Purkinje cell (primary cell): Measurements from ENCODE around the gene ZNF512B. TPM values are rescaled to one million over a fixed set of nuclear protein-coding genes. Genes with fewer than 3 reads are reported as not detected.

Source experiments
- polyA plus RNA-seq: library from polyadenylated mRNA; unstranded; fragments of >200 nt; fragmentation: Nextera tagmentation; gene quantifications from 2 replicates; pipeline ENCODE4 v1.2.1, GENCODE V29; 2014

ZNF512B gene, protein sequence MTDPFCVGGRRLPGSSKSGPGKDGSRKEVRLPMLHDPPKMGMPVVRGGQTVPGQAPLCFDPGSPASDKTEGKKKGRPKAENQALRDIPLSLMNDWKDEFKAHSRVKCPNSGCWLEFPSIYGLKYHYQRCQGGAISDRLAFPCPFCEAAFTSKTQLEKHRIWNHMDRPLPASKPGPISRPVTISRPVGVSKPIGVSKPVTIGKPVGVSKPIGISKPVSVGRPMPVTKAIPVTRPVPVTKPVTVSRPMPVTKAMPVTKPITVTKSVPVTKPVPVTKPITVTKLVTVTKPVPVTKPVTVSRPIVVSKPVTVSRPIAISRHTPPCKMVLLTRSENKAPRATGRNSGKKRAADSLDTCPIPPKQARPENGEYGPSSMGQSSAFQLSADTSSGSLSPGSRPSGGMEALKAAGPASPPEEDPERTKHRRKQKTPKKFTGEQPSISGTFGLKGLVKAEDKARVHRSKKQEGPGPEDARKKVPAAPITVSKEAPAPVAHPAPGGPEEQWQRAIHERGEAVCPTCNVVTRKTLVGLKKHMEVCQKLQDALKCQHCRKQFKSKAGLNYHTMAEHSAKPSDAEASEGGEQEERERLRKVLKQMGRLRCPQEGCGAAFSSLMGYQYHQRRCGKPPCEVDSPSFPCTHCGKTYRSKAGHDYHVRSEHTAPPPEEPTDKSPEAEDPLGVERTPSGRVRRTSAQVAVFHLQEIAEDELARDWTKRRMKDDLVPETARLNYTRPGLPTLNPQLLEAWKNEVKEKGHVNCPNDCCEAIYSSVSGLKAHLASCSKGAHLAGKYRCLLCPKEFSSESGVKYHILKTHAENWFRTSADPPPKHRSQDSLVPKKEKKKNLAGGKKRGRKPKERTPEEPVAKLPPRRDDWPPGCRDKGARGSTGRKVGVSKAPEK
- polyA plus RNA-seq, result 0.05 and 0.06 TPM in 2 replicates

DNA sequence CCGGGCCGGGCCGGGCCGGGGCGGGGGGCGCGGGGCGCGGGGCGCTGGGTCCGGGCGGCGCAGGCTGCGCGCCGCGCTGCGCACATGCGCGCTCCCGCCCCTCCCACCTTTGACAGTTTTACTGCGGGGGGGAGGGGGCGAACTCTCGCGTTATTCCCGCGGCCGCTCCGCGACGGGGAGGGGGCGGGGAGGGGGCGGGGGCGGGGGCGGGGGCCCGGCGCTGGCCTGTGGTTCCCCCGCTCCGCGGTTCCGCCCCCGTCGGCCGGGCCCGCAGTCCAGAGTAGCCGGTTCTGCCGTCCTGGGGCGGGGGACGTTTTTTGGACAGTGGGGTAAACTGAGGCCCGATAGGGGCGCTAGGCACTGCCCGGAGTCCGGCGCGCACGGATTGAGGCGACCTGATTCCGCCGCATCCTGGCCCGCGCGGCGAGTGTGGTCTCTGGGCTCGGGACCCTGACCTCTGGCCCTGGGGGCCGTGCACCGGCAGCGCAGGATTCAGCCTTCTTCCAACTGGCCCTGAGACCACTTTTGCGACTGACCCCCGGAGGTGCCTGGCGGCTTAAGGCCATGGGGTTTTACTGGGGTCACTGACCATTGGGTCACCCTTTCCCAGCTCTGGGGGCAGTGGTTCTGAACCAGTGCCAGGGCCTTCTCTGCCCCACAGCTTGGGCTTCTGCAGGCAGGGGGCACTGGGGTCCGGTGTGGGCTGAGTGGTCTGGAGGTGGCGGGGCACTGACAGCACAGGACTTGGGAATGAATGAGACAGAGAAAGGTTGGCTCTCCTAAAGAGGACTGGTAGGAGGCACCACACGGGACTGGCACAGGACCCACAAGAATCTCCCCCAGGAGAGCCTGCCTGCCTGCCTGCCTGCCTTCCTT is at the start of gene ZNF512B:
Gene ZNF512B, minus strand, starts transcription at position 93 of the 876 bp plus-strand sequence. CDS start 1,980 bp downstream, outside the sequence.

DNA sequence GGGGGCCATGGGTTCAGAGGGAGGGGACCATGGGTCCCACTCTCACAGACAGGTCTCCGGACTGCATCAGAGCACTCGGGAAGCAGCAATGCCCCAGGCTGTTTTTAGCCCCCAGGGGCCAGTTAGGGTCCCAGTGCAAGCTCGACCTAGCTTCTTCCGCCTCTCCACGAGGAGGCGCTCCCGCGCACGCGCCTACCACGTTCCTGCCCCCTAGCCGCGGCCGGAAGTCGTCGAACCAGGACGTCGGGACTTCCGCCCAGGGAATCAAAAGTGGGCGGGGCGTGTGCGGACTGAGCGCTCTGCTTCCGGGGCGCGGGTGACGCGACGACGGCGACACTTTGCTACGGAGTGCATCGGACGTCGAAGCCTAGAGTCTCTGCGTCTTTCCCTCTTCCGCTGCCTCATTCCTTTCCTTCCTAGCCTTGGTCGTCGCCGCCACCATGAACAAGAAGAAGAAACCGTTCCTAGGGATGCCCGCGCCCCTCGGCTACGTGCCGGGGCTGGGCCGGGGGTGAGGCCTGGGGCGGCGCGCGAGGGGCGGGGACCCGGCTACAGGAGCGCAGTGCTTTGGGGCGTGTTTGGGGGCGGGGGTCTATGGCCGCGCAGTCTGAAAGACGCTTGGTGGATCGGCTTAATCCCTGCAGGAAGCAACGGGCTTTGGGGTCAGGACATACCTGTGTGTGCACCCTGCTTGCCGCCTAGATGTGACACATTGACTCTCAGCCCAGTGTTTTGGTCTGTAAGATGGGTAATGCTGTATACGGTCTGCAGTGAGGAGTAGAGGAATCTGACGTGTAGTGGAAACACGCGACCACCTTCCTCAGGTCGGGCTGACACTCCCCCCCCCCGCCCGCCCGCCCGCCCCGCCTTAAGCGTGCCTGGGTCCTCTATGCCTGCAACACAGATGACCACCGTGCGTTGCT is 11.3 kb upstream of the ZNF512B start, which contains the start of gene PRPF6:
Gene PRPF6, plus strand, starts transcription at position 327 of the 923 bp plus-strand sequence. Its CDS starts 114 bp downstream, at position 441.

DNA sequence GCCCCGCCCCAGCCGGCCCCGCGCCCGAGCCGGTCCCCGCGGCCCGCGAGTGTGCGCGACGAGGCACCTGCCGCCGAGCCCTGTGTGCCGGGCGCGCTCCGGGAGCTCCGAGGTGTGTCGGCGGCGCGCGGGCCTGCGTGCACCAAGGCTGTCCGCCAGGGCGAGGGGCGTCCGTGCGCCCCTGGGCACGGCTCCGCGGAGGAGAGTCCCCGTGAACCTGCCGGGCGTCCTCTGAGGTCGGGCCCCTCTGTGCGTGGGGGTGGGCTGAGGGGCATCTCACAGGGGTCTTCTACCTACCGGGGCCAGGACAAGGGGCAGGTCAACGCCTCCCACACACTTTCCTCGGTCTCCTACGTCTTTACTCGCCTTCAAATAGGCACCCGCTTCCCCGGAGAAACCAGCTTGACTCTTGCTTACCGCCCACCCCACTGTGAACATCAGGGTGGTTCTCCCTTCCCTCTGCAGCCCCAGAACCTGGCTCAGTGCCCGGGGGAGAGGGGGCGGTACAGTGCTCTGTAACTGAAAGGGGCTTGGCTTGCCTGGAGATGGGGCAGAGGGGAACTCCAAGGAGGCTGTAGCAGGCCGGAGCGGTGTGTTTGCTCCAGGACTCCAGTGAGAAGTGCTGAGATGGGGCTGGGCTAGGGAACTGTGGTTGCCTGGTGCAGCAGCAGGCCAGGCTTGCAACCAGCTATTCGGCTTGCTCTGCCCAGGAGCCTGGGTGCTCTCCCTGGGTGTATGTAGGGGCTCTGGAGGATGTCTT is 10.0 kb upstream of the ZNF512B start, which contains the start of gene SAMD10:
Gene SAMD10, minus strand, starts transcription at position 86 of the 760 bp plus-strand sequence. CDS start 175 bp downstream, outside the sequence.

DNA sequence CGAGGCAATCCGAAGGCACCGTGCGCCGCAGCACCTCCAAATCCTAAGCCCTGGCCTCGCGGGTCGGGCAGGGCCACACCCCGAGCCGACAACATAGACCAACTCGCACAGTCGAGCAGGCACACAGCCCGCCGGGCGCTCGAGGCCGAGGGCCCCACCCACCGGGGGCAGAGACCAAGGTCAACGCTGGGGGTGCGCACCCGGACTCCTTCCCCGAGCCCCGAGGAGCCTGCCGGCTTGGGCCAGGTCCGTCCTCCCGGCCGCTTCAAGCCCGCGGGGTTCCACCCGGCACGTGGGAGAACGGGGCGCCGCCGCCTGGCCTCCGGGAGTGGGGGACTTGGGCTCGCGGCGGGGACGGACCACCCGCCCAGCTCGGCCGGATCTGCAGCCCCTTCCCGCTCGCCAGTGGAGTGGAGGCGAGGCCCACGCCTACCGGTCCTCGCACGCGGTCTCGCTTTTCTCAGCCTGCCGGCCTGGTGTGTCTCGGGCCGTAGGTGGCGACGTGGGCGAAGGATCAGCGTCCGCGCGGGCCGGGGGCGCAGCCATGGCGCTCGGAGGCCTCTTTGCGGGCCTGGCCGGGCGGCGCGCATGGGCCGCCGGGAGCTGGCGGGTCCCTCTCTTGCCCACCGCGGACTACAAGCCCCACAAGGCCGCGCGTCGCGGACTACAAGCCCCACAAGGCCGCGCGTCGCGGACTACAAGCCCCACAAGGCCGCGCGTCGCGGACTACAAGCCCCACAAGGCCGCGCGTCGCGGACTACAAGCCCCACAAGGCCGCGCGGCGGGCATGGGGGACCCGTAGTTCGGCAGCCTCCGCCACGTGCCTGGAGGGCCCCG is 13.7 kb downstream of the ZNF512B start, which contains the start of gene UCKL1:
Gene UCKL1, minus strand, starts transcription at position 590 of the 837 bp plus-strand sequence. Its CDS starts 44 bp downstream, at position 546.

Other genes with a start within 250 kb of the ZNF512B start
- not detected in 2 replicates for gene LIME1, start 233.3 kb downstream of the ZNF512B start, polyA plus RNA-seq
- 0.93 TPM in 1 of 2 replicates, not detected in the other for gene SLC2A4RG, start 230.2 kb downstream of the ZNF512B start, polyA plus RNA-seq
- gene ZBTB46, start 138.7 kb downstream of the ZNF512B start, polyA plus RNA-seq, result 2.8 and 6.3 TPM in 2 replicates
- gene ABHD16B, start 108.4 kb downstream of the ZNF512B start, polyA plus RNA-seq, result not detected in 2 replicates
- 7.6 and 9.1 TPM in 2 replicates for gene TPD52L2, start 104.7 kb downstream of the ZNF512B start, polyA plus RNA-seq
- gene DNAJC5, start 74.8 kb downstream of the ZNF512B start, polyA plus RNA-seq, result 8.3 and 9.6 TPM in 2 replicates
- 3.1 and 5.6 TPM in 2 replicates for gene UCKL1, start 13.5 kb downstream of the ZNF512B start, polyA plus RNA-seq
- 0.25 and 0.73 TPM in 2 replicates for gene SAMD10, start 9.7 kb upstream of the ZNF512B start, polyA plus RNA-seq
- gene PRPF6, start 11.2 kb upstream of the ZNF512B start, polyA plus RNA-seq, result 11.7 and 17.3 TPM in 2 replicates
- gene C20orf204, start 66.3 kb upstream of the ZNF512B start, polyA plus RNA-seq, result not detected in 2 replicates
- gene SOX18, start 79.7 kb upstream of the ZNF512B start, polyA plus RNA-seq, result 0.29 TPM in 1 of 2 replicates, not detected in the other
- gene TCEA2, start 93.3 kb upstream of the ZNF512B start, polyA plus RNA-seq, result 42.6 and 72.7 TPM in 2 replicates
- gene RGS19, start 109.6 kb upstream of the ZNF512B start, polyA plus RNA-seq, result 0.36 TPM in 1 of 2 replicates, not detected in the other
- gene OPRL1, start 110.2 kb upstream of the ZNF512B start, polyA plus RNA-seq, result 0.13 TPM in 1 of 2 replicates, not detected in the other
- gene LKAAEAR1, start 114.5 kb upstream of the ZNF512B start, polyA plus RNA-seq, result not detected in 2 replicates
- gene NPBWR2, start 137.6 kb upstream of the ZNF512B start, polyA plus RNA-seq, result not detected in 2 replicates
- gene MYT1, start 194.5 kb upstream of the ZNF512B start, polyA plus RNA-seq, result 0.75 and 2.0 TPM in 2 replicates